Body of pancreas (tissue), 4 donors: ENCODE data around the gene GJA1. TPM values are rescaled to one million over a fixed set of nuclear protein-coding genes. Genes with fewer than 3 reads are reported as not detected.
"Not testable (repeated sequence)": the region's sequence is repeated elsewhere in the genome, so short reads cannot be mapped to it uniquely, and the experiment has no call there.

Experiments
- ATAC-seq: fragments of 150-250 bp; one replicate; pipeline ENCODE4 v1.9.1; 2016
- DNase-seq, 4 donors: peaks; one replicate each; pipeline ENCODE4 v3.0.0-alpha.2; 2019
- H3K27ac ChIP-seq, 4 donors: fragments of 200-600 bp; sonication (generic); 1 replicate in 3 of 4; 2 replicates in 1 of 4; pipeline versions ENCODE4 v1.5.1 to v1.6.1; 2016 to 2019; ENCODE audit warnings: mild to moderate bottlenecking in 1 of 4, mixed read lengths in 1 of 4, moderate library complexity in 1 of 4
- H3K27me3 ChIP-seq, 2 donors: fragments of 200-600 bp; sonication (generic); one replicate each; pipeline ENCODE4 v1.6.0; 2016; ENCODE audit warnings: mild to moderate bottlenecking in 1 of 2
- H3K36me3 ChIP-seq, 2 donors: fragments of 200-600 bp; sonication (generic); replicated peaks in 1 of 2; 2 replicates each; pipeline ENCODE4 v1.5.1; 2016; ENCODE audit warnings: low read depth in 2 of 2; ENCODE audit not compliant: insufficient read depth in 1 of 2
- H3K4me1 ChIP-seq: fragments of 200-600 bp; sonication (generic); one replicate; pipeline ENCODE4 v1.6.0; 2016
- H3K4me3 ChIP-seq, 2 donors: fragments of 200-600 bp; sonication (generic); 1 replicate in 1 of 2; 2 replicates in 1 of 2; pipeline ENCODE4 v1.5.1; 2016 to 2019
- H3K9me3 ChIP-seq, 3 donors: fragments of 200-600 bp; sonication (generic); 1 replicate in 2 of 3; 2 replicates in 1 of 3; pipeline ENCODE4 v1.5.1; 2016
- CTCF ChIP-seq, 7 experiments: fragments of 450-650 bp in 4 of 7; fragments of 200-600 bp in 3 of 7; sonication (generic) in 3 of 7; IDR thresholded peaks; one replicate each; pipeline ENCODE4 v1.5.1; 2016 to 2019; ENCODE audit warnings: antibody characterized with exemption in 7 of 7
- POLR2A ChIP-seq, 3 donors: fragments of 450-650 bp; IDR thresholded peaks; one replicate each; pipeline ENCODE4 v1.6.1; 2016; ENCODE audit warnings: antibody characterized with exemption in 3 of 3, mild to moderate bottlenecking in 2 of 3
- WGBS, 2 donors: methylation state at CpG; one replicate each; pipeline ENCODE4 v1.1.5; 2017; 5-methylcytosine and 5-hydroxymethylcytosine counted together
- intact Hi-C: fragments of 100-400 bp; cut with DNase I; formaldehyde crosslinking; loops from one replicate; pipeline ENCODE4 v1.15.1; 2023
- total RNA-seq, 2 donors: library from RNA; depleted of rRNA; stranded (reverse); fragments of >200 nt; gene quantifications; one replicate each; pipeline ENCODE4 v1.1.0, GENCODE V29; 2016

GJA1 gene
- 10 to 100 TPM in 1 of 2 donors, 1 to 10 TPM in 1; 8.2 to 14.8 TPM for total RNA-seq

DNA sequence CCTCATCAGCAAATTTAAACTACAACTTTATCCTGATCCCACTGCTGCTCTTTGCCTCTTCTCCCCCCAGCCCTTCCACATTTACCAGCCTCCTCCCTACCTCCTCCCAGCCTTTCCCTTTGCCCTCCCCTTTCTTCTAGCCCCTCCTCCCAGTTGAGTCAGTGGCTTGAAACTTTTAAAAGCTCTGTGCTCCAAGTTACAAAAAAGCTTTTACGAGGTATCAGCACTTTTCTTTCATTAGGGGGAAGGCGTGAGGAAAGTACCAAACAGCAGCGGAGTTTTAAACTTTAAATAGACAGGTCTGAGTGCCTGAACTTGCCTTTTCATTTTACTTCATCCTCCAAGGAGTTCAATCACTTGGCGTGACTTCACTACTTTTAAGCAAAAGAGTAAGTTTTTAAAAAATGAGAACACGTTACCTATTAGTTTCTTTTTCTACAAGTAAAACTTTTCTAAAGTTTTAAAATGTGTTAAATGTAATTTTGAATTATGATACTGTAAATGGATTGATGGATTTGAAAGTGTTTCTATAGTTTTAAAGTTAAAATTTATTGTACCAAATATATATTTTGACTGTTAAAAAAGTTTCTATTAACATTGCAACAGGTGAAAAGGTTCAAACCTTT lies at the start of gene GJA1:
Gene GJA1, plus strand, starts transcription at position 203 of the 626 bp plus-strand sequence. CDS start 11,202 bp downstream, outside the sequence.
- peak in 2 of 3 donors; percentile 12 to 37 for TF ChIP-seq POLR2A (IDR thresholded peaks at IDR 0.05)
- TF ChIP-seq CTCF (IDR thresholded peaks at IDR 0.05): no peak
- Histone ChIP-seq H3K36me3 (no peaks in the 10 kb centered on the region), H3K4me1 (peaks cover 5% of the 10 kb centered on the region), H3K9me3 (no peaks in the 10 kb centered on the region), H3K27me3 (no peaks in the 10 kb centered on the region), H3K4me3 (peak within 1 kb of the TSS in 1 of 2 donors; percentile 69), H3K27ac (peak within 1 kb of the TSS in 3 of 4 donors; percentile 58 to 85 (median 75))
- ATAC-seq (peak; percentile 22), DNase-seq (peak in 1 of 4 donors; percentile 14)
- intact Hi-C loops: no loop called here
- 69 to 78% methylated on average over 5 of the region's 5 CpGs for WGBS, 2 donors

GRCh38 chr6:121386551-121386950 lies 48.9 kb upstream of the GJA1 start:
- H3K36me3 ChIP-seq, H3K27me3 ChIP-seq, DNase-seq, H3K9me3 ChIP-seq, H3K27ac ChIP-seq, intact Hi-C loops, H3K4me1 ChIP-seq, ATAC-seq, H3K4me3 ChIP-seq: not testable (repeated sequence)
- 76 to 88% methylated on average over 3 of the region's 3 CpGs for WGBS, 2 donors

DNA sequence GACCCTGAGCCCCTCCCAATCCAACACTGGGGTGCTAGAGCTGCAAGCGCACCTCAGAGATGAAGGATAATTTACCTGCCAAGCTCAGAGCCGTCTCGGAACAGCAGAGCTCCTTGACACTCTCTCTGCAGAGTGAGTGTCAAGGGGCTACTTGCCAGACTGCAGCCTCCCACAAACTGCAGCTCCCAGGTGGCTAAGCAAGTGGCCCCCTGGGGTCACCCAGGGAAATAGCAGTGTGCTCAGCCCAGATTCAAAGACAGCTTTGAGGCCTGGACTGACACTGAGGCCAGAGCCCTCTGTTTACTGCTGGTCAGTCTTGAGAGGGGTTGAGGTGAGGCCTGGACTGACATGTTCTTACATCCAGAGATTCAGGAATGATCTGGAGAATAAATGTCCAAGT lies 46.0 kb upstream of the GJA1 start:
- H3K4me1 ChIP-seq: no peaks in the 10 kb centered on the region
- no peak overlapping the region for H3K27ac ChIP-seq
- 80 to 93% methylated on average over 1 to 3 of the region's 3 CpGs for WGBS, 2 donors
- TF ChIP-seq CTCF (IDR thresholded peaks at IDR 0.05): no peak
- no peak for TF ChIP-seq POLR2A (IDR thresholded peaks at IDR 0.05)
- H3K36me3 ChIP-seq: no peaks in the 10 kb centered on the region
- ATAC-seq: no peak
- no peaks in the 10 kb centered on the region for H3K27me3 ChIP-seq
- intact Hi-C loops: no loop called here
- H3K4me3 ChIP-seq: no peak overlapping the region
- no peaks in the 10 kb centered on the region for H3K9me3 ChIP-seq
- DNase-seq: no peak

GRCh38 chr6:121393731-121394505 lies 41.5 kb upstream of the GJA1 start:
- DNase-seq (no peak), ATAC-seq (no peak)
- TF ChIP-seq POLR2A (IDR thresholded peaks at IDR 0.05) (no peak), CTCF (IDR thresholded peaks at IDR 0.05) (no peak)
- no peak overlapping the region for H3K4me3 ChIP-seq
- no peaks in the 10 kb centered on the region for H3K4me1 ChIP-seq
- no peaks in the 10 kb centered on the region for H3K27me3 ChIP-seq
- WGBS, 2 donors: 60 to 82% methylated on average over 1 of the region's 1 CpG
- intact Hi-C loops: no loop called here
- H3K27ac ChIP-seq: no peak overlapping the region
- no peaks in the 10 kb centered on the region for H3K36me3 ChIP-seq
- no peaks in the 10 kb centered on the region for H3K9me3 ChIP-seq

DNA sequence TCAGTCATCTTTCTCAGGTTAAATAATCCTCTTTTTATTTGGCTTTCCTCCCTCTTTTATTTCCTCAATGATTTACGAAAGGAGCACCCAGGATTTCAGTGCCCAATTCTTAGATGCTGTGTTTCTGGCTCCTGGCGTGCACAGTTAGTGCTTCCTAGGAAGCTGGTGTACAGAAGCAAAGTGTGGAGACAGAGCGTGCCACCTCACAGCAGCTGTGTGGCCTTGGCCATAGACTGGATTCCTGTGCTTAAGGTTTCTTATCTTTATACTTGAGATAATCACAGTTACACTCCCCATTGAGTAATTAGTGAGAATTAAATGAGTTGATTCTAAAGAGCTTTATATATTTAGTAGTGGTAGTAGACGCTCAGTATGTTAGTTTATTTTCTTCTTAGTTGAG lies 39.7 kb upstream of the GJA1 start:
- Histone ChIP-seq H3K36me3 (no peaks in the 10 kb centered on the region), H3K4me3 (no peak overlapping the region), H3K27me3 (no peaks in the 10 kb centered on the region), H3K9me3 (no peaks in the 10 kb centered on the region), H3K27ac (no peak overlapping the region), H3K4me1 (no peaks in the 10 kb centered on the region)
- WGBS, 2 donors: 40 to 44% methylated on average over 4 of the region's 4 CpGs
- DNase-seq (peak in 1 of 4 donors; percentile 19), ATAC-seq (peak; percentile 33)
- intact Hi-C loops: no loop called here
- TF ChIP-seq POLR2A (IDR thresholded peaks at IDR 0.05): no peak

DNA sequence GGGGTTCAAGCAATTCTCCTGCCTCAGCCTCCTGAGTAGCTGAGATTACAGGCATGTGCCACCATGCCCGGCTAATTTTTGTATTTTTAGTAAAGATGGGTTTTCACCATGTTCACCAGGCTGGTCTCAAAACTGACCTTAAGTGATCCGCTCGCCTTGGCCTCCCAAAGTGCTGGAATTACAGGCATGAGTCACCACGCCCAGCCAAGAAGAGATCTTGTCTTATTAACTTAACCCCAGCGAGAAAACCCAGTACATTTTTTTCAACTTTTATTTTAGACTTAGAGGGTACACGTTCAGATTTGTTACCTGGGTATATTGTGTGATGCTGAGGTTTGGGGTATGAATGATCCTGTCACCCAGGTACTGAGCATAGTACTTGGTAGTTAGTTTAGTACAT lies 38.3 kb upstream of the GJA1 start:
- H3K4me3 ChIP-seq, H3K36me3 ChIP-seq, ATAC-seq, H3K9me3 ChIP-seq, H3K27ac ChIP-seq, H3K4me1 ChIP-seq, H3K27me3 ChIP-seq, DNase-seq, intact Hi-C loops: not testable (repeated sequence)
- 83 to 88% methylated on average over 6 of the region's 6 CpGs for WGBS, 2 donors
